ENCODE data around the gene MKX. TPM values are rescaled to one million over a fixed set of nuclear protein-coding genes. Genes with fewer than 3 reads are reported as not detected.

Gene MKX
- total RNA-seq, 1 donor from 2014 or later = 1.7 TPM

DNA sequence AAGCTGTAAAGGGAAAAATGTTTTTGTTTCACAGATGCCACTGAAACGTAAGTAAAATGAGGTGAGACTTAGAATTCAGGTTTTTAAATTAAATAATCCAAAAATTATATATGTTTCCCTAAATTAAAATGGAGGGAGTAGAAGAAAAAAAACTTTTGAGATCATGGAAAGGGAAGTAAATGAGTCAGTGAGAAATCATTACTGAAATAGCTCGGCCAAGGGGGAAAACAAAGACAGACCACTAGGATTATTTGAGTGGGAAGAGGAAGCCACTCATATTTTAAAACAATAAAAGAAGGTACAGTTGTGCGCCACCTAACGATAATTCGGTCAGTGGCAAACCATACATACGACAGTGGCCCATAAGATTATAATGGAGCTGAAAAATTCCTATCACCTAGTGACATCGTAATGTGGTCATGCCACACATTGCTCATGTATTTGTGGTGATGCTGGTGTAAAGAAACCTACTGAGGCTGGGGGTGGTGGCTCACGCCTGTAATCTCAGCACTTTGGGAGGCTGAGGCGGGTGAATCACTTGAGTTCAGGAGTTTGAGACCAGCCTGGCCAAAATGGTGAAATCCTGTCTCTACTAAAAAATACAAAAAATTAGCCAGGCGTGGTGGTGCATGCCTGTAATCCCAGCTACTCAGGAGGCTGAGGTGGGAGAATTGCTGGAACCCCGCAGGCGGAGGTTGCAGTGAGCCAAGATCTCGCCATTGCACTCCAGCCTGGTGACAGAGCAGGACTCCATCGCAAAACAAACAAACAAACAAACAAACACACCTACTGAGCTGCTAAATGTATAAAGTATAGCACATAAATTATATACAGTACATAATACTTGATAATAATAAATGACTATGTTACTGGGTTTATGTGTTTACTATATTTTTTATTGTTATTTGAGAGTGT lies 64.7 kb downstream of the MKX start:
- H3K36me3 ChIP-seq = no peaks in the 10 kb centered on the region
- H3K27me3 ChIP-seq = no peaks in the 10 kb centered on the region
- no peak overlapping the region for H3K27ac ChIP-seq
- no peak overlapping the region for H3K4me3 ChIP-seq
- TF ChIP-seq CTCF (IDR thresholded peaks at IDR 0.05) = no peak
- no peaks in the 10 kb centered on the region for H3K9me3 ChIP-seq
- no peaks in the 10 kb centered on the region for H3K4me1 ChIP-seq
- intact Hi-C loops (cut with DNase I) = no loop called here
- DNase-seq (no peak), ATAC-seq (no peak)

DNA sequence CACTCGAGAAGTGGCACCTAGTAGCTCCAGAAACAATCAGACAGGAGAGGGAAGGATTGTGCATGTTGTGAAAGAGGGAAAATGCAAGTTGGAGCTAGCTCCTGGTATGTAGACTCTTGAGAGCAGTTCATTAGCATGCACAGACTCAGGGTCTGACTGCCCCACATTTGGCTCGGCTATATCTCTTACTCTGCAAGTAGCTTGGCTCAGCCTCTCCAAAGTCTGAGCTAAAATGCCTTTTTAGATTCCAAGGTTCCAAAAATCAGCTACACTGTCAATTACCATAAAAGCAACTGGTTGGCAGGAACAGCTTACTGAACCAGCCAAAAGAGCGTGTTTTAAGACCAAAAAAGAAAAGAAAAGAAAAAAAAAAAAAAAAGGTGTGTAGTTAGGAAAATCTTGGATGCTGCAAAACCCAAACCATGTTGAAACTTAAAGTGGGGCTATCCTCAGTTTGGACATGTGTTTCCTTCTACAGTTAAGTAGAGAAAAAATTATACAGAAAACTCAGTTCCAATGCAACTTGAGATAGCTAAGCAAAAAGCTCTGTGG lies 65.5 kb downstream of the MKX start:
- Histone ChIP-seq H3K36me3 (no peaks in the 10 kb centered on the region), H3K27ac (no peak overlapping the region), H3K4me3 (no peak overlapping the region), H3K27me3 (no peaks in the 10 kb centered on the region), H3K9me3 (no peaks in the 10 kb centered on the region), H3K4me1 (no peaks in the 10 kb centered on the region)
- intact Hi-C loops (cut with DNase I) = no loop called here
- no peak for TF ChIP-seq CTCF (IDR thresholded peaks at IDR 0.05)
- ATAC-seq = peak; percentile 45
- DNase-seq = no peak

GRCh38 chr10:27679369-27679912 lies 66.2 kb downstream of the MKX start:
- ATAC-seq (no peak), DNase-seq (no peak)
- Histone ChIP-seq H3K4me1 (no peaks in the 10 kb centered on the region), H3K4me3 (no peak overlapping the region), H3K9me3 (no peaks in the 10 kb centered on the region), H3K27ac (no peak overlapping the region), H3K27me3 (no peaks in the 10 kb centered on the region), H3K36me3 (no peaks in the 10 kb centered on the region)
- no peak for TF ChIP-seq CTCF (IDR thresholded peaks at IDR 0.05)
- intact Hi-C loops (cut with DNase I) = no loop called here

GRCh38 chr10:27678166-27678565 lies 67.5 kb downstream of the MKX start:
- H3K4me3 ChIP-seq = no peak overlapping the region
- no peak overlapping the region for H3K27ac ChIP-seq
- intact Hi-C loops (cut with DNase I) = no loop called here
- DNase-seq (no peak), ATAC-seq (no peak)
- H3K36me3 ChIP-seq = no peaks in the 10 kb centered on the region
- H3K27me3 ChIP-seq = no peaks in the 10 kb centered on the region
- no peak for TF ChIP-seq CTCF (IDR thresholded peaks at IDR 0.05)
- H3K9me3 ChIP-seq = no peaks in the 10 kb centered on the region
- no peaks in the 10 kb centered on the region for H3K4me1 ChIP-seq

- ATAC-seq = no peak
- intact Hi-C loops (cut with DNase I) = no loop called here
Measured at GRCh38 chr10:27673065-27673464, 72.6 kb downstream of the MKX start.

More at GRCh38 chr10:27673065-27673464, 72.6 kb downstream of the MKX start:
- Histone ChIP-seq H3K36me3 (no peaks in the 10 kb centered on the region), H3K27ac (no peak overlapping the region), H3K4me1 (no peaks in the 10 kb centered on the region), H3K27me3 (no peaks in the 10 kb centered on the region), H3K4me3 (no peak overlapping the region), H3K9me3 (no peaks in the 10 kb centered on the region)
- no peak for TF ChIP-seq CTCF (IDR thresholded peaks at IDR 0.05)
- no peak for DNase-seq

Measured in upper lobe of right lung (tissue), 1 donor.